Ishikawa (cell line): Measurements from ENCODE around the gene CAPN11.

Experiments used
- CEBPB ChIP-seq: IDR thresholded peaks from 2 replicates; pipeline ENCODE4 v1.6.1; 2012
- EGR1 ChIP-seq: IDR thresholded peaks from 2 replicates; pipeline ENCODE4 v1.6.1; 2012
- EP300 ChIP-seq: IDR thresholded peaks from 2 replicates; pipeline ENCODE4 v1.6.1; 2012; ENCODE audit warnings: borderline replicate concordance
- FOXM1 ChIP-seq: IDR thresholded peaks from 2 replicates; pipeline ENCODE4 v1.6.1; 2012; ENCODE audit warnings: low read depth, borderline replicate concordance
- MAX ChIP-seq: IDR thresholded peaks from 2 replicates; pipeline ENCODE4 v1.6.1; 2012
- RAD21 ChIP-seq: IDR thresholded peaks from 2 replicates; pipeline ENCODE4 v1.6.1; 2012; ENCODE audit warnings: low read depth
- REST ChIP-seq: IDR thresholded peaks from 2 replicates; pipeline ENCODE4 v1.6.1; 2012; ENCODE audit warnings: low read depth, mild to moderate bottlenecking
- TAF1 ChIP-seq: IDR thresholded peaks from 2 replicates; pipeline ENCODE4 v1.6.1; 2012; ENCODE audit warnings: low read depth, mild to moderate bottlenecking
- TCF12 ChIP-seq: IDR thresholded peaks from 2 replicates; pipeline ENCODE4 v1.6.1; 2012; ENCODE audit warnings: low read depth
- USF1 ChIP-seq: IDR thresholded peaks from 2 replicates; pipeline ENCODE4 v1.6.1; 2012
- YY1 ChIP-seq: IDR thresholded peaks from 2 replicates; pipeline ENCODE4 v1.6.1; 2012; ENCODE audit warnings: low read depth

GRCh38 chr6:44230034-44230675 is 71.5 kb downstream of the CAPN11 start:
- no peak for TF ChIP-seq RAD21
- TF ChIP-seq FOXM1, result no peak
- no peak for TF ChIP-seq YY1
- TF ChIP-seq EGR1, result no peak
- no peak for TF ChIP-seq CEBPB
- no peak for TF ChIP-seq EP300
- TF ChIP-seq REST, result no peak
- no peak for TF ChIP-seq TAF1
- TF ChIP-seq MAX, result no peak
- no peak for TF ChIP-seq USF1
- no peak for TF ChIP-seq TCF12
